ENCODE results near the gene CTNNA2. TPM values are rescaled to one million over a fixed set of nuclear protein-coding genes. Genes with fewer than 3 reads are reported as not detected.

Gene CTNNA2
- total RNA-seq, 1 donor from 2014 or later = 2.9 TPM

DNA sequence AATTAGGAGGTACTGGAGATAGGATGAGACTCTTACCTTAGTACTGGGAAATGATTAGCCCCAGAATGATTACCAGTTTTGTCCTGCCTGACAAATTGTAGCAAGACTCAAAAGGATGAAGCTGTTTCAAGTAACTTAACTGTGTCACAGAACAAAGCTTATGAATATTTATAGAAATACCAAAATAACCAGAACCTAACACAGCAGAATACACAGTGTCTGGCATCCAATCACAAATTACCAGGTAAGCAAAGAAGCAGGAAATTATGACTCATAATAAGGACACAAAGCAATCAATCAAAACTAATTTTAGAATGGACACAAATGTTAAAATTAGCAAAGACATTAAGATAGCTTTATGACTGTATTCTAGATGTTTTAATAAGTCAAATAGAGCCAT is 91.9 kb downstream of the CTNNA2 start:
- no peaks in the 10 kb centered on the region for H3K36me3 ChIP-seq
- H3K27me3 ChIP-seq = no peaks in the 10 kb centered on the region
- no peak overlapping the region for H3K4me3 ChIP-seq
- no peaks in the 10 kb centered on the region for H3K4me1 ChIP-seq
- TF ChIP-seq CTCF (IDR thresholded peaks at IDR 0.05) (no peak), POLR2A (IDR thresholded peaks at IDR 0.05) (no peak), POLR2AphosphoS5 (IDR thresholded peaks at IDR 0.05; ENCODE audit: insufficient read depth in 1 of 2, low read depth in 1 of 2) (no peak)
- no peak for DNase-seq (ENCODE audit: extremely low spot score in 2 of 2)
- no peaks in the 10 kb centered on the region for H3K9me3 ChIP-seq
- H3K27ac ChIP-seq = no peak overlapping the region
- intact Hi-C loops (cut with DNase I) = no loop called here

GRCh38 chr2:79611448-79612016 is 98.7 kb downstream of the CTNNA2 start:
- DNase-seq (ENCODE audit: extremely low spot score in 2 of 2) = no peak
- H3K4me1 ChIP-seq = no peaks in the 10 kb centered on the region
- TF ChIP-seq CTCF (IDR thresholded peaks at IDR 0.05) (no peak), POLR2A (IDR thresholded peaks at IDR 0.05) (no peak), POLR2AphosphoS5 (IDR thresholded peaks at IDR 0.05; ENCODE audit: insufficient read depth in 1 of 2, low read depth in 1 of 2) (no peak)
- intact Hi-C loops (cut with DNase I) = no loop called here
- H3K4me3 ChIP-seq = no peak overlapping the region
- no peaks in the 10 kb centered on the region for H3K9me3 ChIP-seq
- H3K27me3 ChIP-seq = no peaks in the 10 kb centered on the region
- no peaks in the 10 kb centered on the region for H3K36me3 ChIP-seq
- no peak overlapping the region for H3K27ac ChIP-seq

DNA sequence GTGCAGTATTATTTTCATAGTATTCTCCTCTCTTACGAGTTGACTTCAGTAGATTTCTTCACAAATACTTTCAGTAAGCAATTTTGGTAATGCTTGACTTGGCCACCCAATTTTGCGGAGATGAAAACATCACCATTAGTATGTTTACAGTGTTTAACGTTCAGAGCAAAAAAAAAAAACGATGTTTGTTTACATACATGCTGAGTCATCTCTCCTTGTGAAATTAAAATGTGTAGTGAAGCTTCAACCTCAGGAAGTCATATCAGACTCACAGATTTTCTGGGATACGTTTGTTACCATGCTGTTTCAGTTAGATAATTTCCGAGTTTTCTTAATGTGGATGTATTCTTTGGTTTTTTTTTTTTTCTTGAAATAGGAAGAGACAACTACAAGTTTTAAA is 100.1 kb downstream of the CTNNA2 start:
- TF ChIP-seq POLR2A (IDR thresholded peaks at IDR 0.05) = no peak
- no peak for TF ChIP-seq CTCF (IDR thresholded peaks at IDR 0.05)
- TF ChIP-seq POLR2AphosphoS5 (IDR thresholded peaks at IDR 0.05; ENCODE audit: insufficient read depth in 1 of 2, low read depth in 1 of 2) = no peak
- DNase-seq (ENCODE audit: extremely low spot score in 2 of 2) = no peak
- Histone ChIP-seq H3K27ac (no peak overlapping the region), H3K4me1 (no peaks in the 10 kb centered on the region), H3K36me3 (no peaks in the 10 kb centered on the region), H3K27me3 (no peaks in the 10 kb centered on the region), H3K4me3 (no peak overlapping the region), H3K9me3 (no peaks in the 10 kb centered on the region)
- intact Hi-C loops (cut with DNase I) = no loop called here

DNA sequence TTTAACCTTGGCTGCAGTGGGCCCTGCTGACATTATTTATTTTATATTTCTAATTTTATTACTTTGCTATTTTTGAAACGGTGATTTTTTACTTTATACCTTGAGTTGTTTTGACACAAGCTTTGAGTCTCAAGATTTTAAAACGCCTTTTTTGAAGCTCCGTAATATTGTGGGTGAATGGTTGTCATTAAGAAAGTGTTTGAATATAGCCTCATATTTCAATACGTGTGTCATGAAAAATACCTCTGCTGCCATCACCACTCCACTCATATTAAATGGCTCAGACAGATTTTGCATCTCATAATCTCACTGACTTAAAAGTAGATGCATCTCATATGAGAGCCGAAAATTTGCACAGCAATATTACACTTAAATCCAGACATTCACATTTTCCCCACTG is 106.6 kb downstream of the CTNNA2 start:
- Histone ChIP-seq H3K9me3 (no peaks in the 10 kb centered on the region), H3K36me3 (no peaks in the 10 kb centered on the region), H3K4me3 (no peak overlapping the region), H3K27me3 (no peaks in the 10 kb centered on the region), H3K4me1 (no peaks in the 10 kb centered on the region), H3K27ac (no peak overlapping the region)
- no peak for DNase-seq (ENCODE audit: extremely low spot score in 2 of 2)
- no peak for TF ChIP-seq POLR2A (IDR thresholded peaks at IDR 0.05)
- TF ChIP-seq POLR2AphosphoS5 (IDR thresholded peaks at IDR 0.05; ENCODE audit: insufficient read depth in 1 of 2, low read depth in 1 of 2) = no peak
- no peak for TF ChIP-seq CTCF (IDR thresholded peaks at IDR 0.05)
- intact Hi-C loops (cut with DNase I) = no loop called here

DNA sequence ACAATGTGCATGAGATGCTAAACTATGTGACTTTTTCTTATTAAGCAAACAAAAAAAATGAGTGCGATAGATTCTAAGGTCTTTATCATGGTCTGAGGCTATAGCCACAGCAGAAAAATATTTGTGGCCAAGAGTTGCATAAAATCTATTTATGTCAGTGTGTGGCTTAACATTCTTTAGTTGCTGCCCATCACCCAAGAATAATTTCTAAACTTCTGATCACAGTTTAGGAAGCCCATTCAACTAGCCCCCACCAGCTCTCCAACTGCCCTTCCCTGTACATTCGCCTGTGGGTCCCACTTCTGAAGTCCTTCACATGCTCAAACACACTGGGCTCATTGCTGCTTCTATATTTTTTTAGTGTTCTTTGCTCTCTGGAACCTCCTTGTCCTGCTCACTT is 107.1 kb downstream of the CTNNA2 start:
- no peak for TF ChIP-seq POLR2AphosphoS5 (IDR thresholded peaks at IDR 0.05; ENCODE audit: insufficient read depth in 1 of 2, low read depth in 1 of 2)
- no peak for TF ChIP-seq CTCF (IDR thresholded peaks at IDR 0.05)
- TF ChIP-seq POLR2A (IDR thresholded peaks at IDR 0.05) = no peak
- Histone ChIP-seq H3K27me3 (no peaks in the 10 kb centered on the region), H3K4me1 (no peaks in the 10 kb centered on the region), H3K27ac (no peak overlapping the region), H3K36me3 (no peaks in the 10 kb centered on the region), H3K9me3 (no peaks in the 10 kb centered on the region), H3K4me3 (no peak overlapping the region)
- DNase-seq (ENCODE audit: extremely low spot score in 2 of 2) = no peak
- intact Hi-C loops (cut with DNase I) = no loop called here

All from vagina (tissue), 2 donors.